Astrocyte (in vitro differentiated cells and primary cell): ENCODE data around the gene PDGFRA. TPM values are rescaled to one million over a fixed set of nuclear protein-coding genes. Genes with fewer than 3 reads are reported as not detected.

ENCODE experiments used
- DNase-seq: peaks from one replicate; pipeline ENCODE4 v3.0.0-alpha.2; 2010; ENCODE audit warnings: low read depth
- FAIRE-seq: peaks from 2 replicates; lab custom pipeline; 2011; peaks lifted over from hg19 to GRCh38; lab: Jason Lieb, UNC
- H2AFZ ChIP-seq: 2 replicates; pipeline ENCODE4 v1.6.0; 2012; ENCODE audit warnings: low read depth, low read length, inconsistent platforms
- H3K27ac ChIP-seq: 2 replicates; pipeline ENCODE4 v1.5.1; 2011; ENCODE audit warnings: low read depth, low read length, inconsistent platforms
- H3K27me3 ChIP-seq: 2 replicates; pipeline ENCODE4 v1.6.0; 2011; ENCODE audit warnings: low read length, inconsistent platforms; ENCODE audit not compliant: insufficient read depth
- H3K36me3 ChIP-seq: 2 replicates; pipeline ENCODE4 v1.5.1; 2011; ENCODE audit warnings: low read length, inconsistent platforms; ENCODE audit not compliant: insufficient read depth
- H3K4me1 ChIP-seq: 2 replicates; pipeline ENCODE4 v1.5.1; 2011; ENCODE audit warnings: low read length, inconsistent platforms; ENCODE audit not compliant: insufficient read depth
- H3K4me2 ChIP-seq: 2 replicates; pipeline ENCODE4 v1.6.0; 2012; ENCODE audit warnings: low read length, inconsistent platforms
- H3K4me3 ChIP-seq: 2 replicates; pipeline ENCODE4 v1.5.1; 2011; ENCODE audit warnings: low read depth, mild to moderate bottlenecking, low read length, inconsistent platforms; ENCODE audit not compliant: insufficient read depth
- H3K79me2 ChIP-seq: 2 replicates; pipeline ENCODE4 v1.6.0; 2012; ENCODE audit warnings: mild to moderate bottlenecking, low read length, inconsistent platforms; ENCODE audit not compliant: insufficient read depth
- H3K9ac ChIP-seq: 2 replicates; pipeline ENCODE4 v1.6.0; 2012; ENCODE audit warnings: mild to moderate bottlenecking, low read length, inconsistent platforms
- H3K9me3 ChIP-seq: 2 replicates; pipeline ENCODE4 v1.5.1; 2012; ENCODE audit warnings: low read depth, mild to moderate bottlenecking, low read length, inconsistent platforms; ENCODE audit not compliant: insufficient read depth
- H4K20me1 ChIP-seq: 2 replicates; pipeline ENCODE4 v1.6.0; 2012; ENCODE audit warnings: low read length, inconsistent platforms; ENCODE audit not compliant: insufficient read depth
- H3K27ac Mint-ChIP-seq: one replicate; pipeline ENCODE4 v1.8.0; 2021; ENCODE audit warnings: mild to moderate bottlenecking, mixed read lengths; ENCODE audit not compliant: unreplicated experiment
- H3K27me3 Mint-ChIP-seq: one replicate; pipeline ENCODE4 v1.8.0; 2021; ENCODE audit warnings: low read depth, mixed read lengths; ENCODE audit not compliant: unreplicated experiment
- H3K36me3 Mint-ChIP-seq: one replicate; pipeline ENCODE4 v1.8.0; 2021; ENCODE audit warnings: low read depth, mixed read lengths; ENCODE audit not compliant: unreplicated experiment
- H3K4me1 Mint-ChIP-seq: one replicate; pipeline ENCODE4 v1.8.0; 2021; ENCODE audit warnings: low read depth, mixed read lengths; ENCODE audit not compliant: unreplicated experiment
- H3K4me3 Mint-ChIP-seq: one replicate; pipeline ENCODE4 v1.8.0; 2021; ENCODE audit warnings: mild to moderate bottlenecking, moderate library complexity, mixed read lengths; ENCODE audit not compliant: unreplicated experiment
- H3K9me3 Mint-ChIP-seq: one replicate; pipeline ENCODE4 v1.8.0; 2021; ENCODE audit warnings: mild to moderate bottlenecking, mixed read lengths; ENCODE audit not compliant: unreplicated experiment
- EZH2 ChIP-seq: IDR thresholded peaks from 2 replicates; pipeline ENCODE4 v1.6.1; 2012; ENCODE audit warnings: mild to moderate bottlenecking, low read length, inconsistent platforms; ENCODE audit not compliant: insufficient read depth
- total RNA-seq: library from RNA; stranded (reverse); gene quantifications from 2 replicates; pipeline ENCODE4 v1.2.1, GENCODE V29; 2021
- TF ChIP-seq, protein P1 (sequence below): IDR thresholded peaks from 2 replicates; pipeline ENCODE4 v1.5.1; 2011; ENCODE audit warnings: low read depth, mild to moderate bottlenecking, inconsistent platforms, low read length, moderate library complexity; ENCODE audit not compliant: insufficient read depth

Gene PDGFRA
- total RNA-seq, 1 donor from 2014 or later: 9.2 TPM

DNA sequence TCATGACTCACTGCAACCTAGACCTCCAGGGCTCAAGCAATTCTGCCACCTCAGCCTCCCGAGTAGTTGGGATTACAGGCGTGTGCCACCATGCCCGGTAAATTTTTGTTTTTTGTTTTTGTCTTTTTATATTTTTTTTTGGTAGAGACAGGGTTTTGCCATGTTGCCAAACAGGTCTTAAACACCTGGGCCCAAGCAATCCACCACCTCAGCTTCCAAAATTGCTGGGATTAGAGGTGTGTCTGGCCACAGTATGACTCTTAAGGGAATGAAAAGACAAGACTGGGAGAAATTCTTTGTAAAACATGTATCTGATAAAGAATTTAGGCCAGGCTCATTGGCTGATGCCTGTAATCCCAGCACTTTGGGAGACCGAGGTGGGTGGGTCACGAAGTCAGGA lies 29.2 kb upstream of the PDGFRA start:
- Mint-ChIP-seq H3K27me3 (no peaks in the 10 kb centered on the region), H3K36me3 (no peaks in the 10 kb centered on the region), H3K27ac (no peak overlapping the region), H3K4me1 (peaks cover 9% of the 10 kb centered on the region), H3K9me3 (peaks cover 3% of the 10 kb centered on the region), H3K4me3 (no peak overlapping the region)
- DNase-seq (no peak), FAIRE-seq (no peak)
- Histone ChIP-seq H3K9me3 (no peaks in the 10 kb centered on the region), H3K27me3 (no peaks in the 10 kb centered on the region), H3K4me1 (peaks cover 7% of the 10 kb centered on the region), H3K36me3 (no peaks in the 10 kb centered on the region), H3K4me3 (no peak overlapping the region), H4K20me1 (no peaks in the 10 kb centered on the region), H3K27ac (no peak overlapping the region), H3K4me2 (no peak overlapping the region), H3K9ac (no peak overlapping the region), H3K79me2 (no peaks in the 10 kb centered on the region), H2AFZ (no peak overlapping the region)
- no peak for TF ChIP-seq EZH2
- TF ChIP-seq, protein P1, sequence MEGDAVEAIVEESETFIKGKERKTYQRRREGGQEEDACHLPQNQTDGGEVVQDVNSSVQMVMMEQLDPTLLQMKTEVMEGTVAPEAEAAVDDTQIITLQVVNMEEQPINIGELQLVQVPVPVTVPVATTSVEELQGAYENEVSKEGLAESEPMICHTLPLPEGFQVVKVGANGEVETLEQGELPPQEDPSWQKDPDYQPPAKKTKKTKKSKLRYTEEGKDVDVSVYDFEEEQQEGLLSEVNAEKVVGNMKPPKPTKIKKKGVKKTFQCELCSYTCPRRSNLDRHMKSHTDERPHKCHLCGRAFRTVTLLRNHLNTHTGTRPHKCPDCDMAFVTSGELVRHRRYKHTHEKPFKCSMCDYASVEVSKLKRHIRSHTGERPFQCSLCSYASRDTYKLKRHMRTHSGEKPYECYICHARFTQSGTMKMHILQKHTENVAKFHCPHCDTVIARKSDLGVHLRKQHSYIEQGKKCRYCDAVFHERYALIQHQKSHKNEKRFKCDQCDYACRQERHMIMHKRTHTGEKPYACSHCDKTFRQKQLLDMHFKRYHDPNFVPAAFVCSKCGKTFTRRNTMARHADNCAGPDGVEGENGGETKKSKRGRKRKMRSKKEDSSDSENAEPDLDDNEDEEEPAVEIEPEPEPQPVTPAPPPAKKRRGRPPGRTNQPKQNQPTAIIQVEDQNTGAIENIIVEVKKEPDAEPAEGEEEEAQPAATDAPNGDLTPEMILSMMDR: no peak

DNA sequence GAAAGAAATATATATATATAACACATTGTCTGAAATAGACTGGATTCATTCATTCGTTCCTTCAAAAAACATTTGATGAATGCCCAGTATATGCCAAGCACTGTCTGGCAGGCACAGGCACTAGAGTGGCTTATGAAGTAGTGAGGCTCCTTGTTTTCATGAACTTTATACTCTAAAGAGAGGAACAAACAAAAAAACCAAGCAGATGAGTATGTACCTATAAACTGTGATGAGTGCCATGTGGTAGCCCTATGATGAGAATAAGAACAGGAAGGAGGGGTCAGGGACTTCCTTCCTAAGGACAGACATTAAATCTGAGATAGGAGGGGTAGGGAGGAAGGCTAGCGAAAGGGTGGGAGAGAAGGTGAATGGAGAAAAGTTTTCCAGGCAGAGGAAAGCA lies 19.5 kb upstream of the PDGFRA start:
- Histone ChIP-seq H3K9ac (no peak overlapping the region), H3K36me3 (no peaks in the 10 kb centered on the region), H3K9me3 (no peaks in the 10 kb centered on the region), H4K20me1 (no peaks in the 10 kb centered on the region), H3K27me3 (no peaks in the 10 kb centered on the region), H3K4me3 (no peak overlapping the region), H3K79me2 (no peaks in the 10 kb centered on the region), H3K4me1 (no peaks in the 10 kb centered on the region), H3K4me2 (no peak overlapping the region), H2AFZ (no peak overlapping the region), H3K27ac (no peak overlapping the region)
- no peak for DNase-seq
- Mint-ChIP-seq H3K27me3 (peaks cover 4% of the 10 kb centered on the region), H3K36me3 (no peaks in the 10 kb centered on the region), H3K4me1 (peaks cover 8% of the 10 kb centered on the region), H3K27ac (no peak overlapping the region), H3K9me3 (peaks cover 5% of the 10 kb centered on the region), H3K4me3 (no peak overlapping the region)
- no peak for FAIRE-seq
- no peak for TF ChIP-seq EZH2
- TF ChIP-seq, protein P1: no peak

DNA sequence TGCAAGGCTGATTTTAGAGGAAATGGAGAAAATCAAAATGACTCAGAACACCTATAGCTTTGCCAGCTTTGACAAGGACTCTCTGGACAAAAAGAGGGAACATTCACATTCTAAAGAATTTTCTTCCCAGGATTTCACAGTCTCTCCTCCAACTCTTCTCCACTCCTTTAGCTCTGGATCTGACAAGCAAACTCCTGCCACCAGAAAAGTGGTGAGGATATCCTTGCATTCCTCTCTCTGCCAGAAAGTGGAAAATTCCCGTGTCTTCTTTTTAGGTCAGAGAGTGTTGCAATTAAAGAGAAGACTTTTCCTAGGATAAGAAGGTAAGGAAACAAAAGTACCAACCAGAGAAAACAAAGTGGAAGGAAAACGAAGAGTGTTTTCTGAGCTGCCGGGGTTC lies 16.1 kb upstream of the PDGFRA start:
- no peak for FAIRE-seq

More for the DNA sequence above, 16.1 kb upstream of the PDGFRA start:
- peaks cover 12% of the 10 kb centered on the region for H3K4me1 Mint-ChIP-seq
- H3K36me3 ChIP-seq: no peaks in the 10 kb centered on the region
- no peak overlapping the region for H3K27ac ChIP-seq
- no peaks in the 10 kb centered on the region for H3K27me3 ChIP-seq
- H3K4me2 ChIP-seq: no peak overlapping the region
- no peak overlapping the region for H3K4me3 Mint-ChIP-seq
- no peak overlapping the region for H3K9ac ChIP-seq
- peaks cover 4% of the 10 kb centered on the region for H3K27me3 Mint-ChIP-seq
- no peaks in the 10 kb centered on the region for H3K36me3 Mint-ChIP-seq
- peaks cover 2% of the 10 kb centered on the region for H3K4me1 ChIP-seq
- H3K27ac Mint-ChIP-seq: no peak overlapping the region
- DNase-seq: no peak
- H3K9me3 Mint-ChIP-seq: peaks cover 5% of the 10 kb centered on the region
- no peaks in the 10 kb centered on the region for H3K9me3 ChIP-seq
- H3K79me2 ChIP-seq: no peaks in the 10 kb centered on the region
- TF ChIP-seq EZH2: no peak
- H4K20me1 ChIP-seq: no peaks in the 10 kb centered on the region
- H3K4me3 ChIP-seq: no peak overlapping the region
- H2AFZ ChIP-seq: no peak overlapping the region
